Mesenchymal stem cell (in vitro differentiated cells and primary cell): ENCODE measurements around the gene ZNF579.

ENCODE experiments used
- DNase-seq: peaks from one replicate; pipeline ENCODE4 v3.0.0-alpha.2; 2013
- H2AFZ ChIP-seq: one replicate; pipeline ENCODE4 v1.6.1; 2013; ENCODE audit warnings: low read depth, mild to moderate bottlenecking, control low read depth, inconsistent platforms, low read length, moderate library complexity
- H2AK5ac ChIP-seq: 2 replicates; pipeline ENCODE4 v1.6.1; 2013; ENCODE audit warnings: low read length, moderate library complexity, mild to moderate bottlenecking, inconsistent platforms; ENCODE audit not compliant: severe bottlenecking
- H2BK120ac ChIP-seq: one replicate; pipeline ENCODE4 v1.6.1; 2013; ENCODE audit warnings: low read depth, mild to moderate bottlenecking, inconsistent platforms, low read length, moderate library complexity
- H2BK12ac ChIP-seq, 2 experiments: one replicate each; pipeline ENCODE4 v1.6.1; 2013; ENCODE audit warnings: inconsistent platforms in 2 of 2, low read length in 2 of 2, mild to moderate bottlenecking in 2 of 2, moderate library complexity in 2 of 2, control low read depth in 1 of 2
- H2BK15ac ChIP-seq: one replicate; pipeline ENCODE4 v1.6.1; 2013; ENCODE audit warnings: mild to moderate bottlenecking, low read depth, inconsistent platforms; ENCODE audit not compliant: poor library complexity, severe bottlenecking
- H2BK5ac ChIP-seq: 2 replicates; pipeline ENCODE4 v1.6.1; 2013; ENCODE audit warnings: low read depth, mild to moderate bottlenecking, low read length, control low read depth, inconsistent platforms; ENCODE audit not compliant: poor library complexity, severe bottlenecking
- H3K14ac ChIP-seq, 2 experiments: one replicate each; pipeline ENCODE4 v1.6.1; 2013; ENCODE audit warnings: inconsistent platforms in 2 of 2, low read length in 2 of 2, control low read depth in 1 of 2, mild to moderate bottlenecking in 1 of 2, moderate library complexity in 1 of 2
- H3K18ac ChIP-seq, 2 experiments: one replicate each; pipeline ENCODE4 v1.6.1; 2013; ENCODE audit warnings: inconsistent platforms in 2 of 2, low read length in 2 of 2, control low read depth in 1 of 2, low read depth in 1 of 2, mild to moderate bottlenecking in 1 of 2
- H3K23ac ChIP-seq, 2 experiments: one replicate each; pipeline ENCODE4 v1.6.1; 2013; ENCODE audit warnings: inconsistent platforms in 2 of 2, low read length in 2 of 2, mild to moderate bottlenecking in 2 of 2, moderate library complexity in 2 of 2, control low read depth in 1 of 2
- H3K27ac ChIP-seq: 2 replicates; pipeline ENCODE4 v1.5.1; 2013; ENCODE audit warnings: mild to moderate bottlenecking, moderate library complexity, low read length, control low read depth, inconsistent platforms; ENCODE audit not compliant: poor library complexity, severe bottlenecking
- H3K27me3 ChIP-seq, 2 experiments: 2 replicates each; pipeline versions ENCODE4 v1.6.1 to v1.7.0; 2013; ENCODE audit warnings: low read length in 2 of 2, mild to moderate bottlenecking in 2 of 2, moderate library complexity in 2 of 2, control low read depth in 1 of 2, inconsistent platforms in 1 of 2; ENCODE audit not compliant: control insufficient read depth in 1 of 2, insufficient read depth in 1 of 2
- H3K36me3 ChIP-seq, 2 experiments: 2 replicates each; pipeline versions ENCODE4 v1.6.1 to v1.7.0; 2013; ENCODE audit warnings: low read length in 2 of 2, control low read depth in 1 of 2, inconsistent platforms in 1 of 2, low read depth in 1 of 2, mild to moderate bottlenecking in 1 of 2; ENCODE audit not compliant: insufficient read depth in 2 of 2, control insufficient read depth in 1 of 2
- H3K4ac ChIP-seq, 2 experiments: one replicate each; pipeline ENCODE4 v1.6.1; 2013; ENCODE audit warnings: inconsistent platforms in 2 of 2, low read length in 2 of 2, mild to moderate bottlenecking in 2 of 2, moderate library complexity in 2 of 2, control low read depth in 1 of 2, low read depth in 1 of 2
- H3K4me1 ChIP-seq: 2 replicates; pipeline ENCODE4 v1.6.1; 2013; ENCODE audit warnings: low read depth, low read length, control low read depth; ENCODE audit not compliant: control insufficient read depth, insufficient read depth
- H3K4me2 ChIP-seq: 2 replicates; pipeline ENCODE4 v1.6.1; 2013; ENCODE audit warnings: low read length, mild to moderate bottlenecking, inconsistent platforms; ENCODE audit not compliant: poor library complexity, severe bottlenecking
- H3K4me3 ChIP-seq, 2 experiments: 2 replicates each; pipeline versions ENCODE4 v1.5.1 to v1.7.0; 2013; ENCODE audit warnings: low read length in 2 of 2, mild to moderate bottlenecking in 2 of 2, control low read depth in 1 of 2, low read depth in 1 of 2; ENCODE audit not compliant: insufficient read depth in 1 of 2
- H3K79me1 ChIP-seq: replicated peaks from 2 replicates; pipeline ENCODE4 v1.6.1; 2013; ENCODE audit warnings: mild to moderate bottlenecking, control low read depth, low read length, inconsistent platforms; ENCODE audit not compliant: poor library complexity, severe bottlenecking
- H3K9ac ChIP-seq: 2 replicates; pipeline ENCODE4 v1.7.0; 2013; ENCODE audit warnings: mild to moderate bottlenecking, low read length, moderate library complexity
- H3K9me3 ChIP-seq: 2 replicates; pipeline ENCODE4 v1.7.0; 2013; ENCODE audit warnings: mild to moderate bottlenecking, low read length; ENCODE audit not compliant: control insufficient read depth
- H4K8ac ChIP-seq: one replicate; pipeline ENCODE4 v1.6.1; 2013; ENCODE audit warnings: inconsistent platforms, mild to moderate bottlenecking, low read length, moderate library complexity
- H4K91ac ChIP-seq: one replicate; pipeline ENCODE4 v1.6.1; 2013; ENCODE audit warnings: mild to moderate bottlenecking, low read length, inconsistent platforms
- whole genome bisulfite sequencing: methylation state at CpG from one replicate; pipeline ENCODE4 v1.1.7; 2013; ENCODE audit warnings: mixed read lengths; 5-methylcytosine and 5-hydroxymethylcytosine counted together

ZNF579 gene

GRCh38 chr19:55609326-55609725, 28.7 kb upstream of the ZNF579 start:
- Histone ChIP-seq H3K4me2 (no peak overlapping the region), H2BK12ac (no peak overlapping the region), H2BK120ac (no peak overlapping the region), H3K4me3 (no peak overlapping the region), H2AK5ac (no peak overlapping the region), H3K4me1 (peaks cover 11% of the 10 kb centered on the region), H3K9me3 (peaks cover 4% of the 10 kb centered on the region), H4K8ac (no peak overlapping the region), H3K18ac (no peak overlapping the region), H2BK5ac (no peak overlapping the region), H3K27ac (no peak overlapping the region), H3K14ac (no peak overlapping the region), H2BK15ac (no peak overlapping the region), H4K91ac (no peak overlapping the region), H3K9ac (no peak overlapping the region), H3K4ac (no peak overlapping the region), H3K27me3 (no peaks in the 10 kb centered on the region), H3K36me3 (peaks cover 36 to 46% of the 10 kb centered on the region in 2 experiments), H3K79me1 (peaks cover 28% of the 10 kb centered on the region), H2AFZ (no peak overlapping the region), H3K23ac (no peak overlapping the region)
- 98% methylated on average over 5 of the region's 5 CpGs for WGBS
- no peak for DNase-seq

GRCh38 chr19:55606817-55607216, 26.2 kb upstream of the ZNF579 start:
- no peak overlapping the region for H2BK5ac ChIP-seq
- H4K8ac ChIP-seq = no peak overlapping the region
- peaks cover 14% of the 10 kb centered on the region for H3K4me1 ChIP-seq
- H3K18ac ChIP-seq = no peak overlapping the region
- peaks cover 39% of the 10 kb centered on the region for H3K79me1 ChIP-seq
- peaks cover 36 to 46% of the 10 kb centered on the region in 2 experiments for H3K36me3 ChIP-seq
- H3K9ac ChIP-seq = peak overlapping the region; percentile 98
- H2BK120ac ChIP-seq = no peak overlapping the region
- 91% methylated on average over 9 of the region's 9 CpGs for WGBS
- no peak overlapping the region for H2AK5ac ChIP-seq
- H3K4me2 ChIP-seq = peak overlapping the region; percentile 72
- H4K91ac ChIP-seq = no peak overlapping the region
- peaks cover 4% of the 10 kb centered on the region for H3K9me3 ChIP-seq
- no peak overlapping the region for H2BK15ac ChIP-seq
- no peak overlapping the region for H3K23ac ChIP-seq
- no peak overlapping the region for H2AFZ ChIP-seq
- H3K27ac ChIP-seq = peak overlapping the region; percentile 97
- no peak overlapping the region for H3K4ac ChIP-seq
- no peak overlapping the region for H2BK12ac ChIP-seq
- no peak overlapping the region for H3K14ac ChIP-seq
- H3K27me3 ChIP-seq = no peaks in the 10 kb centered on the region
- no peak for DNase-seq
- H3K4me3 ChIP-seq = peak overlapping the region in 1 of 2 experiments; percentile 98

- no peaks in the 10 kb centered on the region for H3K27me3 ChIP-seq
- peak overlapping the region in 1 of 2 experiments; percentile 25 for H3K18ac ChIP-seq
- peak overlapping the region; percentile 72 for H3K4me2 ChIP-seq
- peak overlapping the region in 1 of 2 experiments; percentile 62 for H3K4ac ChIP-seq
- peak overlapping the region; percentile 98 for H3K9ac ChIP-seq
- peaks cover 4% of the 10 kb centered on the region for H3K9me3 ChIP-seq
- H2BK15ac ChIP-seq = no peak overlapping the region
- H4K91ac ChIP-seq = no peak overlapping the region
- no peak overlapping the region for H3K23ac ChIP-seq
- peaks cover 36 to 42% of the 10 kb centered on the region in 2 experiments for H3K36me3 ChIP-seq
- no peak overlapping the region for H4K8ac ChIP-seq
- no peak overlapping the region for H2AK5ac ChIP-seq
- peak overlapping the region in 1 of 2 experiments; percentile 8 for H2BK12ac ChIP-seq
- H3K14ac ChIP-seq = peak overlapping the region in 1 of 2 experiments; percentile 68
- H3K4me3 ChIP-seq = peak overlapping the region; percentile 31 to 98
- H3K4me1 ChIP-seq = peaks cover 15% of the 10 kb centered on the region
- no peak overlapping the region for H2BK120ac ChIP-seq
- H2BK5ac ChIP-seq = no peak overlapping the region
- DNase-seq = no peak
- H3K79me1 ChIP-seq = peaks cover 36% of the 10 kb centered on the region
- 35% methylated on average over 12 of the region's 12 CpGs for WGBS
- no peak overlapping the region for H2AFZ ChIP-seq
- peak overlapping the region; percentile 97 for H3K27ac ChIP-seq
Observed at GRCh38 chr19:55606471-55606787, 25.8 kb upstream of the ZNF579 start.

- Histone ChIP-seq H3K27me3 (no peaks in the 10 kb centered on the region), H3K79me1 (peaks cover 34% of the 10 kb centered on the region), H2BK12ac (peak within 1 kb of the TSS; percentile 37 to 63), H3K36me3 (peaks cover 33 to 36% of the 10 kb centered on the region in 2 experiments), H2BK120ac (peak within 1 kb of the TSS; percentile 83), H2BK5ac (peak within 1 kb of the TSS; percentile 96), H3K23ac (peak within 1 kb of the TSS; percentile 74 to 98), H2AK5ac (peak within 1 kb of the TSS; percentile 70), H3K18ac (peak within 1 kb of the TSS; percentile 82 to 96), H3K14ac (peak within 1 kb of the TSS; percentile 44 to 82), H3K9me3 (peaks cover 4% of the 10 kb centered on the region), H3K4ac (peak within 1 kb of the TSS; percentile 73 to 90), H3K27ac (peak within 1 kb of the TSS; percentile 99), H3K4me3 (peak within 1 kb of the TSS; percentile 83 to 98), H2AFZ (no peak within 1 kb of the TSS), H2BK15ac (peak within 1 kb of the TSS; percentile 98), H4K91ac (peak within 1 kb of the TSS; percentile 91), H3K4me2 (peak within 1 kb of the TSS; percentile 72), H3K9ac (peak within 1 kb of the TSS; percentile 98), H3K4me1 (peaks cover 19% of the 10 kb centered on the region), H4K8ac (peak within 1 kb of the TSS; percentile 98)
- under 1% methylated on average over 40 of the region's 44 CpGs for WGBS
- DNase-seq = peak; percentile 93
Observed at GRCh38 chr19:55605637-55606470, 25.2 kb upstream of the ZNF579 start, which contains the start of gene ZNF865. Gene ZNF865, plus strand, starts transcription at chr19:55605647. Its CDS starts 7,972 bp downstream, at chr19:55613619.
